T follicular helper cell (primary cell): ENCODE data around the gene RAD51C.
A peak's percentile ranks its signal among the peaks of the same experiment; 100 is the strongest.
"Not testable (repeated sequence)": the region's sequence is repeated elsewhere in the genome, so short reads cannot be mapped to it uniquely, and the experiment has no call there.

ENCODE experiments used
- DNase-seq: peaks from one replicate; pipeline ENCODE4 v3.0.0-alpha.2; 2020; ENCODE audit warnings: low read depth

Gene RAD51C

DNA sequence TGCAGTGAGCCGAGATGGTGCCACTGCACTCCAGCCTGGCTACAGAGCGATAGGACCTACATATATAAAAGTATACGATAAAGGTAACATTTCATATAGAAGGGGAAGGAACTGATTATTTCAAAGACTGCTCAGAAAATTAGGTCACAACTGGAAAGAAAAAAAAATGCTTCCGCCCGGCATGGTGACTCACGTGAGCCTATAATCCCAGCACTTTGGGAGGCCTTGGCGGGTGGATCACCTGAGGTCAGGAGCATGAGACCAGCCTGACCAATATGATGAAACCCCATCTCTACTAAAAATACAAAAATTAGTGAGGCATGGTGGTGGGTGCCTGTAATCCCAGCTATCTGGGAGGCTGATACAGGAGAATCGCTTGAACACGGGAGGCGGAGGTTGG, 8.4 kb upstream of the RAD51C start:
- no peak for DNase-seq

GRCh38 chr17:58684462-58684861, 7.9 kb upstream of the RAD51C start:
- DNase-seq, result not testable (repeated sequence)

GRCh38 chr17:58686980-58687379, 5.4 kb upstream of the RAD51C start:
- DNase-seq, result no peak

DNA sequence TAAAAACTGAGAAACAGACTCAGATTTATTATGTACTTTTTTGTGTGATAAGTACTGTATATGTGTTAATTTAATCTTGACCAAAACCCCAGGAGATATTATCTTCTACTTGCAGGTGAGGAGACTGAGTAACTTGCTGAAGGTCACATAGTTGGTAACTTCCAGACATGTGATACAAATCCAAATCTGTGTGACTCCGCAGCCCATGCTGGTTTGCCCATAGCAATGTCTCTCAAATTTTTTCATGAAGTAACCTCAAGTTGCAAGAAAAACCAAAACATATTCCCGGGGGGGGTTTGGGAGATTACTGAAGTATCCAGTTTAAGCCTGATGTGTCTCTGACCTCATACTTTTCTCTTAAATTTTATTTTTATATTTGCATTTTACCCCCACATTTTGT, 3.9 kb upstream of the RAD51C start:
- no peak for DNase-seq

DNA sequence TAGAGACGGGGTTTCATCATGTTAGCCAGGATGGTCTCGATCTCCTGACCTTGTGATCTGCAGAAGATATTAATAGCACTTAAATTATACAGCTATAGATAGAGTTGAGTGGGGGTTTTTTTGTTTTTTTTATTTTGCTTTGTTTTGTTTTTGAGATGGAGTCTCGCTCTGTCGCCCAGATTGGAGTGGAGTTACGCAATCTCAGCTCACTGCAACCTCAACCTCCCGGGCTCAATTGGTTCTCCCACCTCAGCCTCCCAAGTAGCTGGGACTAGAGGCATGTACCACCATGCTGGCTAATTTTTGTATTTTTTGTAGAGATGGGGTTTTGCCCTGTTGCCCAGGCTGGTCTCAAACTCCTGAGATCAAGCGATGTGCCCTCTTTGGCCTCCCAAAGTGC, 2.4 kb upstream of the RAD51C start:
- not testable (repeated sequence) for DNase-seq

GRCh38 chr17:58691701-58692238, 632 bp upstream of the RAD51C start, which contains the start of gene TEX14:
TSS of gene TEX14 (minus strand) at chr17:58692045. CDS start at chr17:58652001, 40,044 bp downstream.
- DNase-seq, result no peak

DNA sequence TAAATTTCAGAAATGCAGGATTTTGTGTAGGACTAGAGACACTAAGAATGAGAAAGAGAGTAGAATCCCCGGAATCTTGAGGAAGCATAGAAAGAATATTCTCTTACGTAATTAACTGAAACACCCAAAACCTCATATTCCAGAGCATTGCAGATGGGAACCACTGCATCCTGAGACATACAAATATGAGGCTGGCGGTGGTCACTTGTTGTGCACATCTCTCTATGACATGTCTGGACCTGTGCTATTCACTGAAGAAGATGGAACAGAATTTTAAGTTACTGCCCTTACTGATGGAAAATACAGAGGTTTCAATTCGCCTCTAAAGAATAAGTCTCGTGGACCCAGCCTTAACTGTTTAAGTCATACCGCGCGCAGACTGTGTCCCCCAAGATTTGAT, 806 bp downstream of the RAD51C start:
- no peak for DNase-seq

- no peak for DNase-seq
These were observed 1.3 kb downstream of the RAD51C start for GRCh38 chr17:58693751-58694150.

DNA sequence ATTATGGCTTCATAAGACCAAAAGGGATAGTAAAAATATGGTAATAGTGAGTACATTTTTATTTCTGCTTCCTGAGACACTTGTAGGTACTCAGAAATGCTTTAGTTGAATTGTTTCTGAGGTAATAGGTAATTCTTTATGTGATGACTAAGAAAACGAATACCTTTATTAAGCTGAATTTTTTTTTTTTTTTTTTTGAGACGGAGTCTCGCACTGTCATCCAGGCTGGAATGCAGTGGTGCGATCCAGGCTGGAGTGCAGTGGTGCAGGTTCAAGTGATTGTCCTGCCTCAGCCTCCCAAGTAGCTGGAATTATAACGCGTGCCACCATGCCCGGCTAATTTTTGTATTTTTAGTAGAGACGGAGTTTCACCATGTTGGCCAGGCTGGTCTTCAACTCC, 1.9 kb downstream of the RAD51C start:
- no peak for DNase-seq

GRCh38 chr17:58694826-58695225, 2.4 kb downstream of the RAD51C start:
- DNase-seq, result no peak

DNA sequence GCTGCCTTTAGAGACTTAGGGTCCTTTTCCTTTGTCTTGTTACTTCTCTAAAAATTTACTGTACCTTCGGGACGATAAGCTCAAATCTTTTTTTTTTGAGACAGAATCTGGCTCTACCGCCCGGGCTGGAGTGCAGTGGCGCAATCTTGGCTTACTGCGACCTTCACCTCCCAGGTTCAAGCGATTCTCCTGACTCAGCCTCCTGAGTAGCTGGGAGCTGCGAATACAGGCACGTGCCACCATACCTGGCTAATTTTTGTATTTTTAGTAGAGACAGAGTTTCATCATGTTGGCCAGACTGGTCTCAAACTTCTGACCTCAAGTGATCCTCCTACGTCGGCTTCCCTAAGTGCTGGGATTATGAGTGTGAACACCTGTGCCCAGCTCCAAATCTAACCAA, 7.4 kb downstream of the RAD51C start:
- no peak for DNase-seq

GRCh38 chr17:58702045-58702476, 9.7 kb downstream of the RAD51C start:
- no peak for DNase-seq

DNA sequence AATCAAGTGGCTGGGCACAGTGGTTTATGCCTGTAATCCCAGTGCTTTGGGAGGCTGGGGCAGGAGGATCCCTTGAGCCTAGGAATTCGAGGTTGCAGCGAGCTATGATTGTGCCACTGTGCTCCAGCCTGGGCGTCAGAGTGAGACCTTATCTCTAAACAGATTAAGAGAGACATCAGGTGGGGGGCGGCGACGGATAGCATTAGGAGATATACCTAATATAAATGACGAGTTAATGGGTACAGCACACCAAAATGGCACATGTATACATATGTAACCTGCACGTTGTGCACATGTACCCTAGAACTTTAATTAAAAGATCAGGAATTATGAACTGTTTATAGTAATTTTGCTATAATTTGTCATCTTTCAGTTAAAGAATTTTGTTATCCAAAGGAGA, 10.3 kb downstream of the RAD51C start:
- DNase-seq, result no peak

GRCh38 chr17:58703137-58703915, 10.9 kb downstream of the RAD51C start:
- DNase-seq, result no peak

- no peak for DNase-seq
These were observed 11.5 kb downstream of the RAD51C start for GRCh38 chr17:58703916-58704286.

DNA sequence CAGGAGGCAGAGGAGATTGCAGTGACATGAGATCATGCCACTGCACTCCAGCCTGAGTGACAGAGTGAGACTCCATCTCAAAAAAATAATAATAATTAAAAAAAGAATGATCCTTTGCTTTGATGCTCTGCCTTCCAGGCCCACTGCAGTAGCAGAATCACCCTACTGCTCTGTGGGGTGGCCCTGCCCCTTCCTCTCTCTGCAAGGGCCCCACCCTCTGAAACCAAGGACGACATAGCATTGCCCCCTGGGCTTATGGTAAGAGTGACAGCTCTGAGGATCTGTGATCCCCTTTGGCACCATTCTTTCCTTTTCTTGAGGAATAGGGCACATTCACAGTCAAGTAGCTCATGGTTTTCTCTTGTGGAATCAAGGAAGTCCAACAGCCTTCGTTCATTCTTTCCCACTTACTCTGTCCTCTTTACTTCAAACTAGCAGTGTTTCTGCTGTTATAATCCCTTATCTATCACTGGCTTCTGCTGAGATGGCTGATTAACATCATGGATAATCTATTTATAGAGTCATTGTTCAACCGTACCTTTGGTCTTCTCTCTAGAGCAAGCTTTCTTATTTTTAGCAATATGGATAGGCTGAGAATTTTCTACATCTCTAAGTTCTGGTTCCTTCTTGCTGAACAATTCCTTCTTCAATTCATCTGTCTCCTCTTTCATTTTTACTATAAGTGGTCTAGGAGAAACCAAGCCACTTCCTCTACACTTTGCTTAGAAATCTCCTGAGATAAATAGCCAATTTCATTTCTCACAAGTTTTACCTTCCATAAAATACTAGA, 14.1 kb downstream of the RAD51C start:
- DNase-seq, result no peak

GRCh38 chr17:58710948-58711552, 18.6 kb downstream of the RAD51C start:
- peak; percentile 14 for DNase-seq

- DNase-seq, result no peak
These were observed 29.9 kb downstream of the RAD51C start for GRCh38 chr17:58722274-58722673.

DNA sequence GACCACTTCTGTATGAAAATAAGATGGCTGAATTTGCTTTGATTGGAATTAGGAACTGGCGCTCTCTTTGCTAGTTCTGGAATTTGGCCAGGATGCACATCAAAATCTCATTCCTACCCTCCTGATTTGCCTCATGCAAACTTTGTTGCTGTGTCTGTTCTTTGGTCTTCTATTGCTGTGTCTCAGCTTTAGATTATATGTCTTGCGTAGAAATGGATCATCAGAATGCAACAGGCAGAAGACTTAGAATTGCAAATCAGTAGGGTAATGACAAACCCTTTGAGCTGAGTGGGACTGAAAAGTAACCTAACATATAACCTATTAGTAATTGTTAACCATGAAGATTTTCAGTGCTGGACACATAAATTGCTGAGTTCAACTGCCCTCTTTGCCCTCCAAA, 30.3 kb downstream of the RAD51C start:
- no peak for DNase-seq

DNA sequence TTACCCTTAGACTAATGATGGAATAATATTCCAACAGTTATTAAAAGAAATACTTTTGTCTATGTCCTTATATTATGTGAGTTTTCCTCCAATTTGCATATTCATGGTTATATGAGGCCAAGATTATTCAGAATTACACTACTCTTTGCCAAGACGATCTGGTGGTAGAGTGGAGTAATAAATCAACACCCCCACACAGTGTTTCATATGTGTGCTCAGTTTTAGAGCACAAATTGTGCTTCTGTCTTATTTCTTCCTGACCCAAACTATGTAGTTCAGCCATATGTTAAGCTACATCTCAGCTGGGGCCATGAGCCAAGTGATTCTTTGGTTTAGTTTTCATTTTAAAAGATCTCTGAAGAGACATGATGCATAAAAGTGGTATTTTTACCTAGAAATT, 36.4 kb downstream of the RAD51C start:
- DNase-seq, result no peak

DNA sequence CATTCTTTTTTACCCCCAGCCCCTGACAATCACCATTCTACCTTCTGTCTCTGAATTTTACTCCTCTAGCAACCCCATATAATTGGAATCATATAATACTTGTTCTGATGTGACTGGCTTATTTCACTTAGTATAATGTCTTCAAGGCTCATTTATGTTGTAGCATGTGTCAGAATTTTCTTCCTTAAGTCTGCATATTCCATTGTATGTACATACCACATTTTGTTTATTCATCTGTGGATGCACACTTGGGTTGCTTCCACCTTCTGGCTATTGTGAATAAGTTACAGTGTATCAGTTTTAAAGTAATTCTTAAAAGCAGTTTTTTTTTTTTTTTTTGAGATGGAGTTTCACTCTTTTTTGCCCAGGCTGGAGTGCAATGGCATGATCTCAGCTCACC, 38.5 kb downstream of the RAD51C start:
- no peak for DNase-seq

GRCh38 chr17:58734040-58734439, 41.6 kb downstream of the RAD51C start:
- no peak for DNase-seq

GRCh38 chr17:58734811-58735210, 42.4 kb downstream of the RAD51C start:
- no peak for DNase-seq
